Heart right ventricle (tissue), 16 donors: Measurements from ENCODE around the gene RARS2. TPM values are rescaled to one million over a fixed set of nuclear protein-coding genes. Genes with fewer than 3 reads are reported as not detected.

Source experiments
- ATAC-seq, 8 donors: fragments of 200-7000 bp; cut with Tn5 transposase; one replicate each; pipeline ENCODE4 v1.9.1; 2020; ENCODE audit warnings: mild to moderate bottlenecking in 8 of 8, moderate library complexity in 8 of 8, moderate number of reproducible peaks in 1 of 8
- DNase-seq, 2 donors: peaks; one replicate each; pipeline ENCODE4 v3.0.0-alpha.2; 2020
- H3K27ac ChIP-seq, 10 donors: fragments of 200-600 bp; sonication (generic) in 2 of 10; one replicate each; pipeline versions ENCODE4 v1.5.0 to v1.8.0; 2020 to 2022; ENCODE audit warnings: mild to moderate bottlenecking in 3 of 10
- H3K27me3 ChIP-seq, 7 donors: fragments of 200-600 bp; one replicate each; pipeline ENCODE4 v1.8.0; 2021 to 2022; ENCODE audit warnings: mild to moderate bottlenecking in 2 of 7
- H3K36me3 ChIP-seq, 9 donors: fragments of 200-600 bp; sonication (generic) in 1 of 9; one replicate each; pipeline versions ENCODE4 v1.5.0 to v1.8.0; 2020 to 2022; ENCODE audit warnings: mild to moderate bottlenecking in 2 of 9
- H3K4me1 ChIP-seq, 9 donors: fragments of 200-600 bp; sonication (generic) in 1 of 9; one replicate each; pipeline versions ENCODE4 v1.5.0 to v1.8.0; 2020 to 2022; ENCODE audit warnings: mild to moderate bottlenecking in 4 of 9
- H3K4me3 ChIP-seq, 10 donors: fragments of 200-600 bp; sonication (generic) in 2 of 10; one replicate each; pipeline versions ENCODE4 v1.5.0 to v1.8.0; 2020 to 2022; ENCODE audit warnings: mild to moderate bottlenecking in 7 of 10, moderate library complexity in 2 of 10
- H3K9me3 ChIP-seq, 11 donors: fragments of 200-600 bp in 10 of 11; sonication (generic) in 2 of 11; one replicate each; pipeline versions ENCODE4 v1.5.0 to v1.8.0; 2013 to 2022; ENCODE audit warnings: mild to moderate bottlenecking in 2 of 11, control low read depth in 1 of 11, moderate library complexity in 1 of 11
- WGBS, 2 donors: extraction: QIAGEN DNeasy Blood & Tissue Kit; methylation state at CpG; one replicate each; pipeline ENCODE4 v1.1.7; 2013; ENCODE audit warnings: inconsistent platforms in 1 of 2; 5-methylcytosine and 5-hydroxymethylcytosine counted together
- intact Hi-C, 10 donors: fragments of 100-400 bp; cut with DNase I; formaldehyde crosslinking; loops; one replicate each; pipeline versions ENCODE4 v1.11.1 to v1.14.2; 2022
- polyA plus RNA-seq, 2 donors: library from polyadenylated mRNA; stranded (reverse); fragments of 200-250 nt; gene quantifications; one replicate each; pipeline ENCODE4 v1.2.3, GENCODE V29; 2013
- total RNA-seq, 10 donors: library from RNA; stranded (reverse); fragmentation: NEBNext Ultra II Directional in 3 of 10; extraction: Animal tissue kit (Norgen Biotek cat#: 25700) in 3 of 10; gene quantifications; one replicate each; pipeline versions ENCODE4 v1.2.1 to v1.2.4, GENCODE V29; 2021 to 2023
- TF ChIP-seq, protein P1 (sequence below), 9 donors: fragments of 200-600 bp; sonication (generic) in 2 of 9; IDR thresholded peaks; one replicate each; pipeline versions ENCODE4 v1.5.0 to v1.8.0; 2021 to 2022; ENCODE audit warnings: antibody characterized with exemption in 9 of 9, mild to moderate bottlenecking in 5 of 9, moderate library complexity in 1 of 9
- donor health status: Arrhythmogenic right ventricular cardiomyopathy.
- donor health status: ischemic (EF 13 %, LVEDD 7.1; RV severe dilation, severe dysfunction).
- donor health status: healthy with polysubstance abuse.
- donor health status: DM: no; HTN: yes; CAD: no.
- donor health status: DM: no; HTN: no; CAD: no.
- donor health status: ischemic (EF 25% LVEDD 6.9; RV normal size, moderate dysfunction).
- donor health status: ischemic (EF 25% LVEDD 5.7; RV mildly dilated, moderate dysfunction).
- donor health status: healthy.
- donor health status: DM: yes; HTN: yes; CAD: no.
- donor health status: Ischemic cardiomyopathy.
- donor health status: ischemic (EF 35%, LVEDD 5.7; RV mildly dilated, moderate dysfunction).
- donor health status: nonischemic (EF 11% LVEDD 7.7; RV severe dilation, severe dysfunction).
- donor health status: DM: yes; HTN: yes; CAD: no.
- donor health status: PGD.
- donor health status: ischemic (EF 29% LVEDD 5.4; RV normal size, mild dysfunction).
- donor health status: nonischemic (EF 23%, LVEDD 6.1; RV moderate dilation, normal function).

RARS2 gene
- total and polyA plus RNA-seq, 12 donors = 12.1 to 26.1 (median 19.8) TPM

DNA sequence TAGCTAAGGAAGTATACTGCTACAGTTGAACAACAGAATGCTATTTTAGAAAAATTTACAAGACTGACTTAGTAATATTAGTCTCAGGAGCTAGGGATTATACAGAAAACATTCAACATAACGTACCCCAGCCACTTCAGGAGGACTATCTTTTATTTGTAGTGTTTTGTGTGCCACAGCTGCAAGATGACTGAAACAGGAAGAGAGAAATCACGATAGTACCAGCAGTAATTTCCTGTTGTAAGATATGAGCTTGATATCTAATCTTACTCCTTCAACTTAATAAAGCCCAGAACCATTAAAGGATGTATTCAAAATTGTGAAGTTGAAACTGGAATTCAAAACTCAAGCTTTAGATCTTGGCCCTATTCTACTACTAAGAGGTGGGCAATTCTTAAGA lies 75.0 kb downstream of the RARS2 start:
- Histone ChIP-seq H3K27ac (no peak overlapping the region), H3K4me1 (no peaks in the 10 kb centered on the region), H3K36me3 (peaks cover 0 to 100% (median 53%) of the 10 kb centered on the region in 9 donors), H3K4me3 (no peak overlapping the region), H3K9me3 (no peaks in the 10 kb centered on the region), H3K27me3 (no peaks in the 10 kb centered on the region)
- intact Hi-C loops = no loop called here
- ATAC-seq (no peak), DNase-seq (no peak)
- 43 to 56% methylated on average over 2 of the region's 2 CpGs for WGBS, 2 donors
- TF ChIP-seq, protein P1, sequence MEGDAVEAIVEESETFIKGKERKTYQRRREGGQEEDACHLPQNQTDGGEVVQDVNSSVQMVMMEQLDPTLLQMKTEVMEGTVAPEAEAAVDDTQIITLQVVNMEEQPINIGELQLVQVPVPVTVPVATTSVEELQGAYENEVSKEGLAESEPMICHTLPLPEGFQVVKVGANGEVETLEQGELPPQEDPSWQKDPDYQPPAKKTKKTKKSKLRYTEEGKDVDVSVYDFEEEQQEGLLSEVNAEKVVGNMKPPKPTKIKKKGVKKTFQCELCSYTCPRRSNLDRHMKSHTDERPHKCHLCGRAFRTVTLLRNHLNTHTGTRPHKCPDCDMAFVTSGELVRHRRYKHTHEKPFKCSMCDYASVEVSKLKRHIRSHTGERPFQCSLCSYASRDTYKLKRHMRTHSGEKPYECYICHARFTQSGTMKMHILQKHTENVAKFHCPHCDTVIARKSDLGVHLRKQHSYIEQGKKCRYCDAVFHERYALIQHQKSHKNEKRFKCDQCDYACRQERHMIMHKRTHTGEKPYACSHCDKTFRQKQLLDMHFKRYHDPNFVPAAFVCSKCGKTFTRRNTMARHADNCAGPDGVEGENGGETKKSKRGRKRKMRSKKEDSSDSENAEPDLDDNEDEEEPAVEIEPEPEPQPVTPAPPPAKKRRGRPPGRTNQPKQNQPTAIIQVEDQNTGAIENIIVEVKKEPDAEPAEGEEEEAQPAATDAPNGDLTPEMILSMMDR (IDR thresholded peaks at IDR 0.05) = no peak

GRCh38 chr6:87504441-87504840 lies 85.3 kb downstream of the RARS2 start:
- WGBS, 2 donors = 42 to 62% methylated on average over 1 of the region's 1 CpG
- no peaks in the 10 kb centered on the region for H3K9me3 ChIP-seq
- TF ChIP-seq, protein P1 (IDR thresholded peaks at IDR 0.05) = no peak
- no peak overlapping the region for H3K4me3 ChIP-seq
- ATAC-seq (peak in 2 of 8 donors; percentile 42 to 59), DNase-seq (no peak)
- H3K27me3 ChIP-seq = no peaks in the 10 kb centered on the region
- peak overlapping the region in 1 of 10 donors; percentile 26 for H3K27ac ChIP-seq
- peaks cover 0 to 93% (median 8%) of the 10 kb centered on the region in 9 donors for H3K36me3 ChIP-seq
- intact Hi-C loops = no loop called here
- peaks cover 0 to 13% (median 0%) of the 10 kb centered on the region in 9 donors for H3K4me1 ChIP-seq

DNA sequence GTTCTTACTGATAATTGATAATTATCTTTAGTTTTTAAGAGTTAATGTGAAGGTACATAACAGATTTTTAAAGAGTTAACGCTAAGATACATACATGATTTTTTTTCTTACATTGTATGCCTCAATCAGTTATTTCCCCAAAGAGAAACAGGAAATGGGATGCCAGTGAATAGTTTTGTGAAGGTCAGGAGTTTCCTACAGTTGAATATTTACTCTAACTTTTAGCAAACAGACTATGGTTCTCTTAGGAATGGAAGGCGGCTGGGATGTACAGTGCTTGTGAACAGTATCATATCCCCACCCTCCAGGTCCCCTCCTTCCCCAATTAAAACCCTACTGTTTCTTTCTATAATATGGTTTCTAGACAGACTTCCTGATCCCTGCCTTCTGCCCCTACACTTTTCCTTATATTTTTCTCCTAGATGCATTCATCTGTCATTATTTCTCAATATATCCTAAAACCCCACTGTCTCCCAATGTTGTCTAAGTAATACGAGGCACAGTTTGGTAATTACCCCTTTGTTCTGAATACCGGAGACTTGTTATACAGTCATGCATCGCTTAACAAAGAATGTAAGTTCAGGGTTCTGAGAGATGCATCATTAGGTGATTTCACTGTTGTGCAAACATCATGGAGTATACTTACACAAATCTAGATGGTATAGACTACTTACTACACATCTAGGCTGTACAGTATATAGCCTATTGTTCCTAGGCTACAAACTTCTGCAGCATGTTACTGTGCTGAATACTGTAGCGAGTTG lies 87.8 kb downstream of the RARS2 start:
- Histone ChIP-seq H3K27me3 (no peaks in the 10 kb centered on the region), H3K36me3 (peaks cover 0 to 70% (median 8%) of the 10 kb centered on the region in 9 donors), H3K27ac (no peak overlapping the region), H3K9me3 (no peaks in the 10 kb centered on the region), H3K4me3 (no peak overlapping the region), H3K4me1 (peaks cover 0 to 13% (median 0%) of the 10 kb centered on the region in 9 donors)
- intact Hi-C loops = no loop called here
- DNase-seq (no peak), ATAC-seq (no peak)
- TF ChIP-seq, protein P1 (IDR thresholded peaks at IDR 0.05) = no peak
- 89 to 90% methylated on average over 6 of the region's 6 CpGs for WGBS, 2 donors

GRCh38 chr6:87498048-87498447 lies 91.7 kb downstream of the RARS2 start:
- H3K36me3 ChIP-seq = peaks cover 0 to 46% (median 8%) of the 10 kb centered on the region in 9 donors
- H3K4me1 ChIP-seq = no peaks in the 10 kb centered on the region
- no peak overlapping the region for H3K27ac ChIP-seq
- H3K4me3 ChIP-seq = no peak overlapping the region
- intact Hi-C loops = no loop called here
- TF ChIP-seq, protein P1 (IDR thresholded peaks at IDR 0.05) = no peak
- no peaks in the 10 kb centered on the region for H3K9me3 ChIP-seq
- no peaks in the 10 kb centered on the region for H3K27me3 ChIP-seq
- ATAC-seq (no peak), DNase-seq (no peak)
